Measurements from ENCODE around the gene ACER2.

GRCh38 chr9:19470567-19470966 is 61.8 kb downstream of the ACER2 start:
- no peak for TF ChIP-seq POLR2A (IDR thresholded peaks at IDR 0.05)
- no peak for TF ChIP-seq CTCF (IDR thresholded peaks at IDR 0.05)
